IMR-90 (cell line): ENCODE data around the gene CYP24A1. TPM values are rescaled to one million over a fixed set of nuclear protein-coding genes. Genes with fewer than 3 reads are reported as not detected.

Experiments
- ATAC-seq: fragments of 200-7000 bp; cut with Tn5 transposase; 2 replicates; pipeline ENCODE4 v1.9.1; 2020; ENCODE audit warnings: low read depth, mild to moderate bottlenecking, moderate library complexity
- BruUV-seq: library from RNA; stranded (reverse); fragments of 400-500 nt; replicated peaks from 2 replicates; lab custom pipeline; 2021; lab: Mats Ljungman, UMichigan
- CTCF ChIA-PET: fragments of 300-600 bp; formaldehyde crosslinking; extraction: SDS; loops from one replicate; lab custom pipeline; 2021; ENCODE audit warnings: antibody characterized with exemption; lab: Yijun Ruan, JAX
- POLR2A ChIA-PET: fragments of 300-600 bp; sonication (Branson Sonifier 250); formaldehyde crosslinking; loops from one replicate; lab custom pipeline; 2022; ENCODE audit warnings: antibody characterized with exemption; ENCODE audit not compliant: unreplicated experiment; lab: Charles Lee
- DNase-seq: peaks from one replicate; pipeline ENCODE4 v3.0.0; 2013
- H2AFZ ChIP-seq: replicated peaks from 2 replicates; pipeline ENCODE3; 2013; ENCODE audit warnings: low read length, mild to moderate bottlenecking; ENCODE audit not compliant: poor library complexity
- H2AK5ac ChIP-seq: 2 replicates; pipeline ENCODE4 v1.6.1; 2013; ENCODE audit warnings: low read depth, low read length, inconsistent platforms
- H2AK9ac ChIP-seq: replicated peaks from 2 replicates; pipeline ENCODE3; 2013; ENCODE audit warnings: mild to moderate bottlenecking, low read depth, low read length, moderate library complexity; ENCODE audit not compliant: poor library complexity
- H2BK120ac ChIP-seq: 2 replicates; pipeline ENCODE4 v1.6.1; 2013; ENCODE audit warnings: low read depth, low read length, inconsistent platforms
- H2BK15ac ChIP-seq: 3 replicates; pipeline ENCODE4 v1.6.1; 2013; ENCODE audit warnings: low read depth, low read length, inconsistent platforms
- H2BK20ac ChIP-seq: 2 replicates; pipeline ENCODE4 v1.6.1; 2013; ENCODE audit warnings: low read depth, mild to moderate bottlenecking, inconsistent platforms, low read length, moderate library complexity
- H2BK5ac ChIP-seq: 2 replicates; pipeline ENCODE4 v1.6.1; 2013; ENCODE audit warnings: mild to moderate bottlenecking, low read depth, low read length, inconsistent platforms; ENCODE audit not compliant: poor library complexity, severe bottlenecking
- H3K14ac ChIP-seq: replicated peaks from 2 replicates; pipeline ENCODE4 v1.6.1; 2013; ENCODE audit warnings: low read depth, low read length, inconsistent platforms
- H3K18ac ChIP-seq: 2 replicates; pipeline ENCODE4 v1.6.1; 2013; ENCODE audit warnings: low read depth, low read length, control low read depth
- H3K23ac ChIP-seq: 2 replicates; pipeline ENCODE4 v1.6.1; 2013; ENCODE audit warnings: low read depth, low read length, inconsistent platforms
- H3K27ac ChIP-seq: 2 replicates; pipeline ENCODE4 v1.5.1; 2013; ENCODE audit warnings: mild to moderate bottlenecking, control low read depth, low read length; ENCODE audit not compliant: insufficient read depth
- H3K27me3 ChIP-seq: 2 replicates; pipeline ENCODE4 v1.6.1; 2013; ENCODE audit warnings: low read length; ENCODE audit not compliant: control insufficient read depth, insufficient read depth
- H3K36me3 ChIP-seq: 2 replicates; pipeline ENCODE4 v1.6.1; 2013; ENCODE audit warnings: low read length, mixed read lengths; ENCODE audit not compliant: control insufficient read depth, insufficient read depth
- H3K4ac ChIP-seq: 2 replicates; pipeline ENCODE4 v1.6.1; 2013; ENCODE audit warnings: low read depth, low read length, inconsistent platforms
- H3K4me1 ChIP-seq: 2 replicates; pipeline ENCODE4 v1.6.1; 2013; ENCODE audit warnings: low read length, mixed read lengths; ENCODE audit not compliant: control insufficient read depth, insufficient read depth
- H3K4me2 ChIP-seq: 2 replicates; pipeline ENCODE4 v1.6.1; 2013; ENCODE audit warnings: low read depth, mild to moderate bottlenecking, control low read depth, low read length, moderate library complexity
- H3K4me3 ChIP-seq: 2 replicates; pipeline ENCODE4 v1.5.1; 2013; ENCODE audit warnings: low read depth, mild to moderate bottlenecking, control low read depth, low read length, moderate library complexity; ENCODE audit not compliant: insufficient read depth
- H3K56ac ChIP-seq: 2 replicates; pipeline ENCODE4 v1.6.1; 2013; ENCODE audit warnings: low read length, inconsistent platforms; ENCODE audit not compliant: insufficient read depth; ENCODE audit errors: extremely low read depth
- H3K79me1 ChIP-seq, 2 experiments: 2 replicates each; pipeline ENCODE4 v1.6.1; 2013; ENCODE audit warnings: low read length in 2 of 2, inconsistent platforms in 1 of 2, low read depth in 1 of 2
- H3K9ac ChIP-seq: 2 replicates; pipeline ENCODE4 v1.6.1; 2013; ENCODE audit warnings: low read depth, low read length, control low read depth
- H3K9me1 ChIP-seq: 2 replicates; pipeline ENCODE4 v1.6.1; 2013; ENCODE audit warnings: low read length, inconsistent platforms; ENCODE audit not compliant: insufficient read depth
- H3K9me3 ChIP-seq: 2 replicates; pipeline ENCODE4 v1.6.1; 2013; ENCODE audit warnings: low read length; ENCODE audit not compliant: control insufficient read depth, insufficient read depth
- H4K20me1 ChIP-seq: 2 replicates; pipeline ENCODE4 v1.6.1; 2013; ENCODE audit warnings: low read length, inconsistent platforms; ENCODE audit not compliant: insufficient read depth
- H4K5ac ChIP-seq: 2 replicates; pipeline ENCODE4 v1.6.1; 2013; ENCODE audit warnings: mild to moderate bottlenecking, low read depth, low read length, control low read depth
- H4K8ac ChIP-seq, 2 experiments: 2 replicates each; pipeline ENCODE4 v1.6.1; 2013; ENCODE audit warnings: low read depth in 2 of 2, low read length in 2 of 2, control low read depth in 1 of 2, inconsistent platforms in 1 of 2
- H4K91ac ChIP-seq: 2 replicates; pipeline ENCODE4 v1.6.1; 2013; ENCODE audit warnings: low read depth, low read length, inconsistent platforms; ENCODE audit not compliant: insufficient read depth
- BHLHE40 ChIP-seq: fragments of 150-350 bp; IDR thresholded peaks from 2 replicates; pipeline ENCODE4 v1.6.1; 2016; ENCODE audit warnings: mild to moderate bottlenecking, low read depth, low read length
- CTCF ChIP-seq: conservative IDR thresholded peaks from 2 replicates; pipeline ENCODE4 v1.5.1; 2012; ENCODE audit warnings: mild to moderate bottlenecking, low read depth, low read length, improper control_type of control experiment
- FOS ChIP-seq: fragments of 150-350 bp; IDR thresholded peaks from 2 replicates; pipeline ENCODE4 v1.6.1; 2016; ENCODE audit warnings: low read depth, low read length
- MAFK ChIP-seq: IDR thresholded peaks from 2 replicates; pipeline ENCODE4 v1.6.1; 2012; ENCODE audit warnings: low read depth, low read length, improper control_type of control experiment
- MAZ ChIP-seq: IDR thresholded peaks from 2 replicates; pipeline ENCODE4 v1.6.1; 2012; ENCODE audit warnings: low read depth, mild to moderate bottlenecking, low read length, improper control_type of control experiment, moderate library complexity, borderline replicate concordance
- NFE2L2 ChIP-seq: fragments of 150-350 bp; IDR thresholded peaks from 2 replicates; pipeline ENCODE4 v1.6.1; 2016; ENCODE audit warnings: low read depth, mild to moderate bottlenecking, low read length
- RCOR1 ChIP-seq: IDR thresholded peaks from 2 replicates; pipeline ENCODE4 v1.6.1; 2012; ENCODE audit warnings: mild to moderate bottlenecking, low read length, improper control_type of control experiment; ENCODE audit not compliant: insufficient replicate concordance
- RFX5 ChIP-seq: IDR thresholded peaks from 2 replicates; pipeline ENCODE4 v1.8.0; 2012; ENCODE audit warnings: low read depth, mild to moderate bottlenecking, low read length, moderate library complexity
- SMC3 ChIP-seq: fragments of 150-350 bp; IDR thresholded peaks from 2 replicates; pipeline ENCODE4 v1.6.1; 2016; ENCODE audit warnings: low read depth, mild to moderate bottlenecking, antibody characterized with exemption, low read length, moderate library complexity
- USF2 ChIP-seq: fragments of 150-350 bp; IDR thresholded peaks from 2 replicates; pipeline ENCODE4 v1.6.1; 2017; ENCODE audit warnings: mild to moderate bottlenecking, antibody characterized with exemption, low read length, low read depth
- WGBS, 2 experiments: methylation state at CpG; one replicate each; pipeline versions ENCODE4 v1.1.5 to v1.1.7; 2013; ENCODE audit warnings: missing lambda C conversion rate in 2 of 2; ENCODE audit not compliant: insufficient read length in 1 of 2; ENCODE audit errors: extremely low coverage in 2 of 2; 5-methylcytosine and 5-hydroxymethylcytosine counted together
- dilution Hi-C: fragments of 300-500 bp; cut with HindIII; formaldehyde crosslinking; loops from one replicate; pipeline ENCODE4 v1.14.3; 2018; ENCODE audit warnings: low sequenced_read_pairs; ENCODE audit not compliant: unreplicated experiment
- in situ Hi-C: fragments of 300-500 bp; cut with MboI; formaldehyde crosslinking; loops from 3 replicates; pipeline ENCODE4 v1.14.3; 2019; ENCODE audit warnings: low sequenced_read_pairs, inconsistent platforms, mixed read lengths
- intact Hi-C: fragments of 100-400 bp; cut with micrococcal nuclease; formaldehyde crosslinking; loops from 2 replicates; pipeline ENCODE4 v1.10.0; 2022
- polyA plus RNA-seq, 3 experiments: library from polyadenylated mRNA; depleted of rRNA; stranded (reverse); fragments of >200 nt; gene quantifications; 2 replicates each; pipeline ENCODE4 v1.2.3, GENCODE V29; 2012; ENCODE audit warnings: low replicate concordance in 1 of 3
- total RNA-seq: library from RNA; depleted of rRNA; stranded (reverse); fragments of >200 nt; gene quantifications from 2 replicates; pipeline ENCODE4 v1.2.3, GENCODE V29; 2012

Gene CYP24A1
- total and polyA plus RNA-seq, 2 of the 4 experiments (the other 2 are of a cell fraction) = not detected

GRCh38 chr20:54112221-54112884 is 61.4 kb downstream of the CYP24A1 start:
- H3K56ac ChIP-seq = no peak overlapping the region
- no peak for DNase-seq
- H4K20me1 ChIP-seq = no peaks in the 10 kb centered on the region
- no peaks in the 10 kb centered on the region for H3K9me1 ChIP-seq
- H4K5ac ChIP-seq = no peak overlapping the region
- H3K4me2 ChIP-seq = no peak overlapping the region
- no peak overlapping the region for H3K4ac ChIP-seq
- in situ Hi-C loops = no loop called here
- peaks cover 8% of the 10 kb centered on the region; the same call in 1 of the 2 replicates for H3K4me1 ChIP-seq
- no peak overlapping the region for H2BK20ac ChIP-seq
- no peaks in the 10 kb centered on the region for H3K9me3 ChIP-seq
- no peak overlapping the region for H3K27ac ChIP-seq
- 100% methylated on average over 1 of the region's 4 CpGs; no CpG with 5 or more reads in 1 of the 2 experiments for WGBS, 2 experiments
- H2BK15ac ChIP-seq = no peak overlapping the region
- H3K23ac ChIP-seq = no peak overlapping the region
- H3K27me3 ChIP-seq = no peaks in the 10 kb centered on the region
- CTCF ChIA-PET = interaction anchor here (1.0 kb wide), 1 partner anchor 9 kb away, joined by 3 read pairs; no protein-coding TSS in a partner anchor
- dilution Hi-C loops = no loop called here
- POLR2A ChIA-PET = no interaction called here
- H2AK5ac ChIP-seq = no peak overlapping the region
- no TSS peak for BruUV-seq
- intact Hi-C loops = no loop called here
- no peak overlapping the region for H2BK120ac ChIP-seq
- H3K79me1 ChIP-seq = no peaks in the 10 kb centered on the region
- H4K91ac ChIP-seq = no peak overlapping the region
- no peak overlapping the region for H3K9ac ChIP-seq
- no peak overlapping the region for H2BK5ac ChIP-seq
- H3K18ac ChIP-seq = no peak overlapping the region
- H3K14ac ChIP-seq = no peak overlapping the region
- no peaks in the 10 kb centered on the region for H3K36me3 ChIP-seq
- no peak overlapping the region for H2AK9ac ChIP-seq
- TF ChIP-seq NFE2L2 = no peak
- no peak for TF ChIP-seq MAZ
- no peak for TF ChIP-seq CTCF
- TF ChIP-seq RCOR1 = no peak
- no peak for TF ChIP-seq BHLHE40
- TF ChIP-seq SMC3 = no peak
- no peak for TF ChIP-seq USF2
- no peak for TF ChIP-seq MAFK
- no peak for TF ChIP-seq RFX5
- no peak for TF ChIP-seq FOS
- no peak overlapping the region for H4K8ac ChIP-seq
- H3K4me3 ChIP-seq = no peak overlapping the region
- ATAC-seq = no peak
- H2AFZ ChIP-seq = no peak overlapping the region
